Measurements from ENCODE around the gene TEX28.
"Not testable (repeated sequence)": the region's sequence is repeated elsewhere in the genome, so short reads cannot be mapped to it uniquely, and the experiment has no call there.

- TF ChIP-seq CTCF (IDR thresholded peaks at IDR 0.05; ENCODE audit: low read depth, low read length); POLR2A (IDR thresholded peaks at IDR 0.05; ENCODE audit: extremely low read depth, insufficient read length): not testable (repeated sequence)
Observed at GRCh38 chrX:154258711-154259110, 36.2 kb downstream of the TEX28 start.
